GM12878 (cell line): ENCODE data around the gene ITGA5. TPM values are rescaled to one million over a fixed set of nuclear protein-coding genes. Genes with fewer than 3 reads are reported as not detected.
"Not testable (repeated sequence)": the region's sequence is repeated elsewhere in the genome, so short reads cannot be mapped to it uniquely, and the experiment has no call there.

ENCODE experiments used
- ATAC-seq: fragments of 200-7000 bp; cut with Tn5 transposase; 3 replicates; pipeline ENCODE4 v1.9.1; 2020; ENCODE audit warnings: mild to moderate bottlenecking, moderate library complexity
- BruUV-seq: library from RNA; stranded (reverse); fragments of 400-500 nt; replicated peaks from 2 replicates; lab custom pipeline; 2021; lab: Mats Ljungman, UMichigan
- CTCF ChIA-PET: fragments of 300-600 bp; sonication (Branson Sonifier 250); formaldehyde crosslinking; extraction: SDS; loops from one replicate; lab custom pipeline; 2021; ENCODE audit warnings: inconsistent platforms; lab: Yijun Ruan, JAX
- POLR2A ChIA-PET: fragments of 350-600 bp; formaldehyde crosslinking; extraction: SDS; loops from one replicate; lab custom pipeline; 2021; ENCODE audit warnings: inconsistent platforms; lab: Charles Lee
- RAD21 ChIA-PET: fragments of 300-600 bp; sonication (Branson Sonifier 250); formaldehyde crosslinking; loops from one replicate; lab custom pipeline; 2023; ENCODE audit warnings: antibody characterized with exemption; ENCODE audit not compliant: unreplicated experiment; lab: Charles Lee
- SMC1A ChIA-PET: fragments of 300-600 bp; sonication (Branson Sonifier 250); formaldehyde crosslinking; loops from one replicate; lab custom pipeline; 2023; ENCODE audit not compliant: unreplicated experiment, uncharacterized antibody; lab: Charles Lee
- DNase-seq: peaks from one replicate; pipeline ENCODE4 v3.0.0-alpha.2; 2011; ENCODE audit warnings: low read depth, low spot score
- FAIRE-seq: peaks from 3 replicates; lab custom pipeline; 2011; peaks lifted over from hg19 to GRCh38; lab: Jason Lieb, UNC
- H2AFZ ChIP-seq: 2 replicates; pipeline ENCODE4 v1.6.0; 2011; ENCODE audit warnings: low read depth, low read length, control low read depth; ENCODE audit not compliant: control insufficient read depth
- H3K27ac ChIP-seq: 2 replicates; pipeline ENCODE4 v1.5.1; 2011; ENCODE audit warnings: control low read depth; ENCODE audit not compliant: control insufficient read depth, insufficient read depth
- H3K27me3 ChIP-seq, 2 experiments: replicated peaks in 1 of 2; 2 replicates each; pipeline versions ENCODE4 v1.6.0 to v1.6.1; 2011; ENCODE audit warnings: low read length in 1 of 2; ENCODE audit not compliant: control insufficient read depth in 2 of 2, insufficient read depth in 2 of 2
- H3K36me3 ChIP-seq, 2 experiments: 2 replicates each; pipeline ENCODE4 v1.5.1; 2011; ENCODE audit warnings: low read length in 1 of 2; ENCODE audit not compliant: control insufficient read depth in 2 of 2, insufficient read depth in 2 of 2
- H3K4me1 ChIP-seq: 2 replicates; pipeline ENCODE4 v1.6.1; 2011; ENCODE audit warnings: mild to moderate bottlenecking, low read length, moderate library complexity, mixed read lengths; ENCODE audit not compliant: control insufficient read depth, insufficient read depth
- H3K4me2 ChIP-seq: 2 replicates; pipeline ENCODE4 v1.6.0; 2011; ENCODE audit warnings: control low read depth; ENCODE audit not compliant: control insufficient read depth, insufficient read depth
- H3K4me3 ChIP-seq: fragments of 200-600 bp; sonication (generic); 2 replicates; pipeline ENCODE4 v1.5.1; 2016
- H3K79me2 ChIP-seq: 2 replicates; pipeline ENCODE4 v1.6.0; 2011; ENCODE audit warnings: low read length; ENCODE audit not compliant: control insufficient read depth, insufficient read depth
- H3K9ac ChIP-seq: 2 replicates; pipeline ENCODE4 v1.8.0; 2011; ENCODE audit warnings: low read length, control low read depth, mixed read lengths; ENCODE audit not compliant: control insufficient read depth, insufficient read depth
- H3K9me3 ChIP-seq: replicated peaks from 3 replicates; pipeline ENCODE4 v1.5.1; 2011; ENCODE audit warnings: mild to moderate bottlenecking, low read length; ENCODE audit not compliant: control insufficient read depth, insufficient read depth
- H4K20me1 ChIP-seq: 2 replicates; pipeline ENCODE4 v1.6.0; 2011; ENCODE audit not compliant: control insufficient read depth, insufficient read depth
- BRCA1 ChIP-seq: IDR thresholded peaks from 2 replicates; pipeline ENCODE4 v1.6.1; 2011; ENCODE audit warnings: low read depth, low read length, improper control_type of control experiment
- JUND ChIP-seq: IDR thresholded peaks from 2 replicates; pipeline ENCODE4 v1.6.1; 2012; ENCODE audit warnings: low read depth, mild to moderate bottlenecking, low read length, improper control_type of control experiment, moderate library complexity
- MYC ChIP-seq: IDR thresholded peaks from 2 replicates; pipeline ENCODE4 v1.6.1; 2011; ENCODE audit warnings: mild to moderate bottlenecking, low read length, moderate library complexity, inconsistent platforms; ENCODE audit not compliant: insufficient read depth, insufficient replicate concordance, insufficient read length, severe bottlenecking
- PAX8 ChIP-seq: fragments of 450-650 bp; IDR thresholded peaks from 2 replicates; pipeline ENCODE4 v1.6.1; 2017; ENCODE audit warnings: mild to moderate bottlenecking, moderate library complexity
- RCOR1 ChIP-seq: conservative IDR thresholded peaks from 2 replicates; pipeline ENCODE4 v1.6.1; 2012; ENCODE audit warnings: low read depth, low read length, improper control_type of control experiment
- RFX5 ChIP-seq: IDR thresholded peaks from 2 replicates; pipeline ENCODE4 v1.6.1; 2011; ENCODE audit warnings: low read depth, low read length, improper control_type of control experiment
- SP1 ChIP-seq: IDR thresholded peaks from one replicate; pipeline ENCODE4 v1.6.1; 2011; ENCODE audit warnings: low read depth, low read length
- SPI1 ChIP-seq: IDR thresholded peaks from 2 replicates; pipeline ENCODE4 v1.6.1; 2011; ENCODE audit warnings: low read depth, mild to moderate bottlenecking, low read length, moderate library complexity, borderline replicate concordance; ENCODE audit not compliant: insufficient read depth
- SREBF1 ChIP-seq: IDR thresholded peaks from 2 replicates; pipeline ENCODE4 v1.6.1; 2012; ENCODE audit warnings: mild to moderate bottlenecking, low read length
- ZNF217 ChIP-seq: fragments of 450-650 bp; IDR thresholded peaks from 2 replicates; pipeline ENCODE4 v1.6.1; 2017; ENCODE audit warnings: antibody characterized with exemption, mild to moderate bottlenecking
- ZSCAN29 ChIP-seq: fragments of 450-650 bp; IDR thresholded peaks from 2 replicates; pipeline ENCODE4 v1.6.1; 2017; ENCODE audit warnings: mild to moderate bottlenecking, moderate library complexity
- WGBS: methylation state at CpG from one replicate; pipeline ENCODE4 v1.1.6; 2016; ENCODE audit warnings: low lambda C conversion rate; ENCODE audit not compliant: insufficient replicate concordance, insufficient coverage; ENCODE audit errors: missing lambda C conversion rate; 5-methylcytosine and 5-hydroxymethylcytosine counted together
- in situ Hi-C: fragments of 300-500 bp; cut with MboI; formaldehyde crosslinking; loops from 9 replicates; pipeline ENCODE4 v1.14.3; 2018; ENCODE audit warnings: mixed read lengths
- intact Hi-C: fragments of 100-400 bp; cut with micrococcal nuclease; formaldehyde crosslinking; loops from one replicate; pipeline ENCODE4 v1.14.2; 2022; ENCODE audit not compliant: unreplicated experiment
- polyA plus RNA-seq, 11 experiments: library from polyadenylated mRNA; depleted of rRNA in 4 of 11; unstranded in 6 of 11; stranded (reverse) in 5 of 11; fragments of >200 nt; fragmentation: Nextera tagmentation in 4 of 11; fragmentation: Illumina TruSeq in 1 of 11; extraction: Ambion mirVana in 4 of 11; extraction: Trizol in 1 of 11; gene quantifications; 1 replicate in 1 of 11; 2 replicates in 10 of 11; pipeline versions ENCODE4 v1.2.1 to v1.2.3, GENCODE V29; 2011 to 2016; ENCODE audit warnings: inconsistent platforms in 2 of 11, missing spikeins in 2 of 11, low read depth in 1 of 11
- total RNA-seq, 4 experiments: library from RNA; depleted of rRNA in 3 of 4; stranded (reverse); fragments of >200 nt in 3 of 4; fragmentation: Illumina TruSeq in 1 of 4; extraction: Trizol in 1 of 4; gene quantifications; 2 replicates each; pipeline versions ENCODE4 v1.2.1 to v1.2.3, GENCODE V29; 2013 to 2021
- TF ChIP-seq, protein P1 (sequence below): IDR thresholded peaks from 2 replicates; pipeline ENCODE4 v1.6.1; 2012; ENCODE audit warnings: low read depth, low read length, improper control_type of control experiment
- TF ChIP-seq, protein P2 (sequence below): fragments of 450-650 bp; IDR thresholded peaks from 2 replicates; pipeline ENCODE4 v1.6.1; 2014; ENCODE audit warnings: mild to moderate bottlenecking

ITGA5 gene
- total and polyA plus RNA-seq, 10 of the 15 experiments (the other 5 are each of a cell fraction or from before 2014, with no cell fraction given): 0.15 to 22.5 (median 0.61) TPM

DNA sequence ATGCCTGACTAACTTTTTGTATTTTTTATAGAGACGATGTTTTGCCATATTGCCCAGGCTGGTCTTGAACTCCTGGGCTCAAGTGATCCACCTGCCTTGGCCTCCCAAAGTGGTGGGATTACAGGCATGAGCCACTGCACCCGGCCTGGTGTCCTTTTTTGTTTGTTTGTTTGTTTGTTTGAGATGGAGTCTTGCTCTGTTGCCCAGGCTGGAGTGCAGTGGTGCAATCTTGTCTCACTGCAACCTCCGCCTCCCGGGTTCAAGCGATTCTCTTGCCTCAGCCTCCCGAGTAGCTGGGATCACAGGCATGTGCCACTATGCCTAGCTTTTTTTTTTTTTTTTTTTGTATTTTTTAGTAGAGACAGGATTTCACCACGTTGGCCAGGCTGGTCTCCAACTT lies 64.8 kb downstream of the ITGA5 start:
- H3K4me2 ChIP-seq, BruUV-seq, in situ Hi-C loops, H3K4me1 ChIP-seq, H3K27ac ChIP-seq, intact Hi-C loops, H2AFZ ChIP-seq, H3K79me2 ChIP-seq, H3K9me3 ChIP-seq, H3K4me3 ChIP-seq, H4K20me1 ChIP-seq, SMC1A ChIA-PET, H3K27me3 ChIP-seq, DNase-seq, FAIRE-seq, H3K9ac ChIP-seq, RAD21 ChIA-PET, ATAC-seq: not testable (repeated sequence)
- ChIA-PET CTCF (interaction anchor here (1.4 to 2.1 kb wide), 2 partner anchors 25 to 29 kb away, joined by 3 to 4 read pairs; partner anchors contain the start of gene COPZ1), POLR2A (interaction anchor here (0.6 to 0.9 kb wide), 2 partner anchors 67 to 143 kb away, joined by 4 read pairs; no protein-coding TSS in a partner anchor)
- WGBS: 64% methylated on average over 7 of the region's 7 CpGs
- peaks cover 6 to 12% of the 10 kb centered on the region in 2 experiments; a peak in 3 of 4 replicates for H3K36me3 ChIP-seq

DNA sequence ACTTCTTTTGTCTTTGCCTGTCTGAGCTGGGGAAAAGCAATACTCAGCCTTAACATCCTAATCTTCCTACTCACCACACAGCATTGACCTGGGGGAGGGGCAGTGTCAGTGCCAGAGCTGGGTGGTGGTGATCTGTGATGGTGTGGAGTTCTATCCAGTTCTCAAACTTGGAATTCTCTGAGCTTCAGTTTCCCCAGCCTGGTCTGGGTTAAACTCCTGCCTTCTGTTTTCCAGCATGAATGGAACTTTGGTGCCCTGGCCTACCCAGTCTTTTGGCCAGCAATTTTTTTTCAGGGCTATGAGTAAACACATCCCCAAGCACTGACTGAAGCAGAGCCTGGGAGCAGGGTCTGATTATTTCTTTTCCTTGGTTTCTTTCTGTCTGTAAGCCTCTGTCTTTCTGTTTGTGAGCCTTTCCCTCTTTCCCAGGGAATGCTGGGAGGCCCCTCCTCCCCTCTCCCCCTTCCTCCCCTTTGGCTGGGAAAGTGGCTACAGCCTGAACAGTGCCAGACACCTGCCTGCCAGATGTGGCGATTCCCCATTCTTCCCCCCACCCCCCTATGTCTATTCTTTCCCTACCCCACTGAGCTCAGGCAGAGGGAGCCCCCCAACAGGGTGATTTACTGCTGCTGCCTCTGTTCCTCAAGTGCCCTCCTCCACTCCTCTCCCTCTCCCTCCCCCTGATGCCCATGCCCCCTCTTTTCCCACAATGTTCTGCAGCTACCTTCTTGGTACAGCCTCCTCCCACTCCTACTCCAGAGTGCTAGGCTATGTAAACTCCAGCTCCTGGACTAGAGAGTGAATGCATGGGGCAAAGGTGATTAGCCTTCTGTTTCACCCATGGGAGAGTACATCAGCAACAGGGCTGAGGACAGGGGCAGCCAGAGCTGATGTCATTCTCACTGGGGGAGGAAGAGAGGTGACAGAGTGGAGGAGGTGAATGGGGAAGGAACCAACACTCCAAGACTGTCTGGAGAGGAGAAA lies 65.9 kb downstream of the ITGA5 start:
- no TSS peak for BruUV-seq
- Histone ChIP-seq H3K4me3 (no peak overlapping the region), H3K27me3 (no peaks in the 10 kb centered on the region), H3K27ac (no peak overlapping the region), H3K4me1 (peaks cover 6% of the 10 kb centered on the region; the same call in 1 of the 2 replicates), H3K9me3 (no peaks in the 10 kb centered on the region), H3K9ac (no peak overlapping the region), H3K36me3 (peaks cover 9 to 14% of the 10 kb centered on the region in 2 experiments; a peak in 3 of 4 replicates), H2AFZ (no peak overlapping the region), H3K4me2 (no peak overlapping the region), H3K79me2 (no peaks in the 10 kb centered on the region), H4K20me1 (no peaks in the 10 kb centered on the region)
- RAD21 ChIA-PET: interaction anchor here (0.9 to 1.1 kb wide), 2 partner anchors 9 to 73 kb away, joined by 3 read pairs; partner anchors contain the start of gene CBX5
- SMC1A ChIA-PET: interaction anchor here (0.6 kb wide), 1 partner anchor 1710 kb away, joined by 4 read pairs; no protein-coding TSS in a partner anchor
- in situ Hi-C loops: no loop called here
- CTCF ChIA-PET: interaction anchor here (0.6 to 4.2 kb wide), 9 partner anchors 9 to 137 kb away, joined by 3 to 30 read pairs (median 4); partner anchors contain the start of gene COPZ1
- DNase-seq: no peak
- intact Hi-C loops: no loop called here
- POLR2A ChIA-PET: interaction anchor here (0.6 to 1.0 kb wide), 6 partner anchors 9 to 707 kb away, joined by 3 to 4 read pairs (median 4); no protein-coding TSS in a partner anchor
- WGBS: no CpG with 5 or more reads among the region's 1 CpG
- no peak for FAIRE-seq
- ATAC-seq: no peak
- TF ChIP-seq ZSCAN29 (no peak), PAX8 (no peak), SREBF1 (no peak), JUND (no peak), MYC (no peak), SPI1 (no peak), SP1 (no peak), BRCA1 (no peak), RCOR1 (no peak), ZNF217 (no peak), RFX5 (no peak)
- TF ChIP-seq, protein P1, sequence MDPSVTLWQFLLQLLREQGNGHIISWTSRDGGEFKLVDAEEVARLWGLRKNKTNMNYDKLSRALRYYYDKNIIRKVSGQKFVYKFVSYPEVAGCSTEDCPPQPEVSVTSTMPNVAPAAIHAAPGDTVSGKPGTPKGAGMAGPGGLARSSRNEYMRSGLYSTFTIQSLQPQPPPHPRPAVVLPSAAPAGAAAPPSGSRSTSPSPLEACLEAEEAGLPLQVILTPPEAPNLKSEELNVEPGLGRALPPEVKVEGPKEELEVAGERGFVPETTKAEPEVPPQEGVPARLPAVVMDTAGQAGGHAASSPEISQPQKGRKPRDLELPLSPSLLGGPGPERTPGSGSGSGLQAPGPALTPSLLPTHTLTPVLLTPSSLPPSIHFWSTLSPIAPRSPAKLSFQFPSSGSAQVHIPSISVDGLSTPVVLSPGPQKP: no peak
- TF ChIP-seq, protein P2, sequence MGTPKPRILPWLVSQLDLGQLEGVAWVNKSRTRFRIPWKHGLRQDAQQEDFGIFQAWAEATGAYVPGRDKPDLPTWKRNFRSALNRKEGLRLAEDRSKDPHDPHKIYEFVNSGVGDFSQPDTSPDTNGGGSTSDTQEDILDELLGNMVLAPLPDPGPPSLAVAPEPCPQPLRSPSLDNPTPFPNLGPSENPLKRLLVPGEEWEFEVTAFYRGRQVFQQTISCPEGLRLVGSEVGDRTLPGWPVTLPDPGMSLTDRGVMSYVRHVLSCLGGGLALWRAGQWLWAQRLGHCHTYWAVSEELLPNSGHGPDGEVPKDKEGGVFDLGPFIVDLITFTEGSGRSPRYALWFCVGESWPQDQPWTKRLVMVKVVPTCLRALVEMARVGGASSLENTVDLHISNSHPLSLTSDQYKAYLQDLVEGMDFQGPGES: no peak
